ENCODE data around the gene CTCFL. TPM values are rescaled to one million over a fixed set of nuclear protein-coding genes. Genes with fewer than 3 reads are reported as not detected.

Gene CTCFL
- total and polyA plus RNA-seq, 2 of the 13 experiments (the other 11 are each of a cell fraction or from before 2014, with no cell fraction given): 0.04 TPM; not detected in 1

- TF ChIP-seq MED1 (CRISPR knock-in tag; IDR thresholded peaks at IDR 0.05): peak; percentile 82
- TF ChIP-seq MLXIP (CRISPR knock-in tag; IDR thresholded peaks at IDR 0.05; ENCODE audit: borderline replicate concordance): no peak
- TF ChIP-seq MEF2D (CRISPR knock-in tag; IDR thresholded peaks at IDR 0.05): peak; percentile 63; the same call in 1 of the 2 replicates
- 0 out of 2 replicates have a peak, but pooled peaks have one; percentile 22 for TF ChIP-seq ZNF263 (CRISPR knock-in tag; IDR thresholded peaks at IDR 0.05)
- no peak for TF ChIP-seq ZNF720 (CRISPR knock-in tag; IDR thresholded peaks at IDR 0.05)
- peak; percentile 74 for TF ChIP-seq ZNF644 (CRISPR knock-in tag; IDR thresholded peaks at IDR 0.05; ENCODE audit: low read depth)
- TF ChIP-seq ZNF782 (CRISPR knock-in tag; IDR thresholded peaks at IDR 0.05; ENCODE audit: borderline replicate concordance): peak; percentile 50; the same call in 1 of the 2 replicates
- TF ChIP-seq REPIN1 (CRISPR knock-in tag; IDR thresholded peaks at IDR 0.05; ENCODE audit: borderline replicate concordance, low read depth): peak; percentile 68; the same call in 1 of the 2 replicates
- TF ChIP-seq ZNF552 (CRISPR knock-in tag; IDR thresholded peaks at IDR 0.05; ENCODE audit: borderline replicate concordance): peak; percentile 63; the same call in 1 of the 2 replicates
- TF ChIP-seq HNF4A (CRISPR knock-in tag; IDR thresholded peaks at IDR 0.05): peak; percentile 65
- no peak for TF ChIP-seq PHF21A (CRISPR knock-in tag; IDR thresholded peaks at IDR 0.05)
- TF ChIP-seq, protein P1, sequence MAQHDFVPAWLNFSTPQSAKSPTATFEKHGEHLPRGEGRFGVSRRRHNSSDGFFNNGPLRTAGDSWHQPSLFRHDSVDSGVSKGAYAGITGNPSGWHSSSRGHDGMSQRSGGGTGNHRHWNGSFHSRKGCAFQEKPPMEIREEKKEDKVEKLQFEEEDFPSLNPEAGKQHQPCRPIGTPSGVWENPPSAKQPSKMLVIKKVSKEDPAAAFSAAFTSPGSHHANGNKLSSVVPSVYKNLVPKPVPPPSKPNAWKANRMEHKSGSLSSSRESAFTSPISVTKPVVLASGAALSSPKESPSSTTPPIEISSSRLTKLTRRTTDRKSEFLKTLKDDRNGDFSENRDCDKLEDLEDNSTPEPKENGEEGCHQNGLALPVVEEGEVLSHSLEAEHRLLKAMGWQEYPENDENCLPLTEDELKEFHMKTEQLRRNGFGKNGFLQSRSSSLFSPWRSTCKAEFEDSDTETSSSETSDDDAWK (CRISPR knock-in tag; IDR thresholded peaks at IDR 0.05): no peak
- peak; percentile 29; the same call in 1 of the 2 replicates for TF ChIP-seq ZNF563 (CRISPR knock-in tag; IDR thresholded peaks at IDR 0.05)
- TF ChIP-seq REL (CRISPR knock-in tag; conservative IDR thresholded peaks at IDR 0.05): no peak
- peak; percentile 70 for TF ChIP-seq SAP130 (CRISPR knock-in tag; IDR thresholded peaks at IDR 0.05; ENCODE audit: low read depth)
- TF ChIP-seq, protein P2, sequence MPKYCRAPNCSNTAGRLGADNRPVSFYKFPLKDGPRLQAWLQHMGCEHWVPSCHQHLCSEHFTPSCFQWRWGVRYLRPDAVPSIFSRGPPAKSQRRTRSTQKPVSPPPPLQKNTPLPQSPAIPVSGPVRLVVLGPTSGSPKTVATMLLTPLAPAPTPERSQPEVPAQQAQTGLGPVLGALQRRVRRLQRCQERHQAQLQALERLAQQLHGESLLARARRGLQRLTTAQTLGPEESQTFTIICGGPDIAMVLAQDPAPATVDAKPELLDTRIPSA (CRISPR knock-in tag; IDR thresholded peaks at IDR 0.05; ENCODE audit: borderline replicate concordance): no peak
- no peak for TF ChIP-seq SP140L (CRISPR knock-in tag; IDR thresholded peaks at IDR 0.05; ENCODE audit: borderline replicate concordance)
- TF ChIP-seq CREB3 (CRISPR knock-in tag; IDR thresholded peaks at IDR 0.05): no peak
- no peak for TF ChIP-seq TOE1 (CRISPR knock-in tag; IDR thresholded peaks at IDR 0.05)
- TF ChIP-seq YEATS4 (CRISPR knock-in tag; IDR thresholded peaks at IDR 0.05; ENCODE audit: borderline replicate concordance): 0 out of 2 replicates have a peak, but pooled peaks have one; percentile 32
- 0 out of 2 replicates have a peak, but pooled peaks have one; percentile 20 for TF ChIP-seq SP2 (CRISPR knock-in tag; IDR thresholded peaks at IDR 0.05)
These were observed 43.4 kb upstream of the CTCFL start (continued) for GRCh38 chr20:57568088-57568896.
